ENCODE data around the gene NIPAL4.

Gene NIPAL4

GRCh38 chr5:157506981-157507780, 47.2 kb downstream of the NIPAL4 start:
- TF ChIP-seq CTCF (IDR thresholded peaks at IDR 0.05; ENCODE audit: low read depth, low read length) = no peak
- H3K4me3 ChIP-seq (ENCODE audit: low read depth, low read length) = no peak overlapping the region

GRCh38 chr5:157509093-157509492, 49.1 kb downstream of the NIPAL4 start:
- H3K4me3 ChIP-seq (ENCODE audit: low read depth, low read length) = no peak overlapping the region
- TF ChIP-seq CTCF (IDR thresholded peaks at IDR 0.05; ENCODE audit: low read depth, low read length) = no peak

GRCh38 chr5:157509587-157509986, 49.6 kb downstream of the NIPAL4 start:
- H3K4me3 ChIP-seq (ENCODE audit: low read depth, low read length) = no peak overlapping the region
- no peak for TF ChIP-seq CTCF (IDR thresholded peaks at IDR 0.05; ENCODE audit: low read depth, low read length)

- H3K4me3 ChIP-seq (ENCODE audit: low read depth, low read length) = no peak overlapping the region
- TF ChIP-seq CTCF (IDR thresholded peaks at IDR 0.05; ENCODE audit: low read depth, low read length) = no peak
These were observed 50.7 kb downstream of the NIPAL4 start for GRCh38 chr5:157510682-157511081.

- H3K4me3 ChIP-seq (ENCODE audit: low read depth, low read length) = no peak overlapping the region
- TF ChIP-seq CTCF (IDR thresholded peaks at IDR 0.05; ENCODE audit: low read depth, low read length) = no peak
These were observed 51.9 kb downstream of the NIPAL4 start for GRCh38 chr5:157511651-157512644.

GRCh38 chr5:157513182-157513581, 53.2 kb downstream of the NIPAL4 start:
- no peak for TF ChIP-seq CTCF (IDR thresholded peaks at IDR 0.05; ENCODE audit: low read depth, low read length)
- no peak overlapping the region for H3K4me3 ChIP-seq (ENCODE audit: low read depth, low read length)
